PFSK-1 (cell line): Measurements from ENCODE around the gene MSGN1.

Source experiments
- REST ChIP-seq, 2 experiments: IDR thresholded peaks; 2 replicates each; pipeline versions ENCODE4 v1.6.1 to v1.8.0; 2011 to 2012; ENCODE audit warnings: low read depth in 2 of 2, low read length in 2 of 2, control low read depth in 1 of 2, inconsistent platforms in 1 of 2, mild to moderate bottlenecking in 1 of 2, moderate library complexity in 1 of 2; ENCODE audit not compliant: insufficient read depth in 1 of 2
- SIN3A ChIP-seq: IDR thresholded peaks from 2 replicates; pipeline ENCODE4 v1.6.1; 2012; ENCODE audit warnings: mild to moderate bottlenecking, low read length, moderate library complexity, borderline replicate concordance; ENCODE audit not compliant: insufficient read depth

DNA sequence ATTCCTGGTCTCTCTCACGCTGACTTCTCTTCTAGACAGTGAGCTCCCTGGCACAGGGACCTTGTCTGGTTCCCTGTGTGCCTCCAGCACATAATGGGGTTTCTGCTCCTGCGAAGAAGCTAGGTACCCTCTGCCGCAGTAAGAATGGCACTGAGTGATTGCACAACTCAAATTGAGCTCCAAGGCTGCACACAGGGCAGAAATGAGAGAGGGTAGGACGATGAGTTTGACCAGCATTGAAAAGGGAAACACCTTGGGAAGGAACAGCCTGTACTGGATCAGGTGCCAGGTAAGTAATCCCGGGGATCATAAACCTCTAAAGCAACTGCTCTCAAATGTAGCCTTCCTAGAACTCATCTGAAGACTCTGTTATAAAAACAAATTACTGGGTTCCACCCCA is 21.0 kb upstream of the MSGN1 start:
- TF ChIP-seq REST (IDR thresholded peaks at IDR 0.05; ENCODE audit: insufficient read depth in 1 of 2, low read depth in 2 of 2, low read length in 2 of 2), result no peak
- no peak for TF ChIP-seq SIN3A
